Activated CD8-positive, alpha-beta memory T cell treated with anti-CD3 and anti-CD28 coated beads for 48 hours (primary cell): ENCODE data around the gene COL8A1.

Source experiments
- DNase-seq, 3 experiments: peaks; one replicate each; pipeline ENCODE4 v3.0.0-alpha.2; 2020; ENCODE audit warnings: low read depth in 2 of 3, low spot score in 2 of 3

The COL8A1 gene

DNA sequence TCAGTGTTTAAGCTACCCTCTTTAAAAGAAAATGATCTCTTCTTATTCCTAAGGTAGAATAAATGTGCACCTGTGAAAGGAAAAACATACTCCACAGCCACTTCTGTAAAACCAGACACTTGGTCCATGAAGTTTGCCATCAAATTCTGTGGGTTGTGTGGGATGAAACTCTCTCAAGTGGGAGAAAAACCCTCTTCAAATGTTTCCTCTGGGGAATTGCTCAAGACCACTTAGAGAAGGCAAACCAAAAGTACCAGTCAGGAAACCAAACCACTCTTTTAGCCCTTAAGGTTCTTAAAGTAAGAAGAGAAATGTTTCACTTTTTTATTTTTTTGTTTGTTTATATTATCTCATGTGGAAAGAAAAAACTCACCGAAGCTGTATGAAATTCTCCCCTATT, 1.2 kb downstream of the COL8A1 start:
- DNase-seq: no peak

DNA sequence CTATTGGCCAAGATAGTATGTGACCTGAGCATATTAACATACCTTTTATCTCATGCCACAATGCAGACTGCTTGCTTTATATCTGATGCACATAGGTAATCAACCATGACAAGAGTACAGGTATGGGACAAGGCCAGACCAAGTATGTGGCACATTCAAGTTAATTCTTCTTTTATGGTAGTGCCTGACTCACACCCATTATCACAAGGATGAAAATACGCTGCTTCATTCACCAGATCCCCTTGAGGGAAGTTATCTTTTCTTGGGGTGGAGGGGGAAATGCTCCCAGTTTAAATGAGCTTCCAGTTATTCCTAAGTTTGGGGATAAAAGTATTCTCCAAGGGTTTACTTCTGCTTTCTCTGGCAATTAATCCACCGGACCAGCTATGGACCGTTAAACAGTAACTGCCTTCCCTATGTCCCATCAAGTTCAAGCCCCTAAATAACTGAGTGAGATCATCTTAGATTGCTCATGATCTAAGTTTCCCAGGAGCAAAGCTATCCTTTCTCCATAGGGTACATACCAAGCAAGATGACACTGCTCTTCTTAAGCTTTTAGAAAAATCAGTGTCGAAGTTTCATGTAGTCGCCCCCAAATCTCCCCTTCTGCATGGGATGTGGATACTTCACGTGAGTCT, 1.9 kb downstream of the COL8A1 start:
- DNase-seq: no peak

DNA sequence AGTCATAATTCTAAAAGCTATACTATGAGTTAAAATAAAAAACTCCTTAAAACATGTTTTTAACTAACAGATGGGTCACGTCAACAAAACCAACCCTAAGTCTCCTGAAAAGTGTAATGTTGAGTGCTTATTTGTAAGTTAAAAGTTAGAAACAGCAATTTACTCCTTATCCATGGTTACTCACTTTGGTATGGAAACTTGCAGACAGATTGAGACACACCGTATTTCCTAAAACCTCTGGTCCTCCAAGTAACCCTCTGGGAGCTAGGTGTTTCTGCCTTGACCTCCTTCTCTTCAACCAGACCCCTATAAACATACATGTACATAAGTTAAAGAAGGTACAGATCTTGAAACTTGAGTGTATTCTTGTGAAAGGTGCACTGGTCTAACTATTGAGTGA, 3.1 kb downstream of the COL8A1 start:
- DNase-seq: no peak

DNA sequence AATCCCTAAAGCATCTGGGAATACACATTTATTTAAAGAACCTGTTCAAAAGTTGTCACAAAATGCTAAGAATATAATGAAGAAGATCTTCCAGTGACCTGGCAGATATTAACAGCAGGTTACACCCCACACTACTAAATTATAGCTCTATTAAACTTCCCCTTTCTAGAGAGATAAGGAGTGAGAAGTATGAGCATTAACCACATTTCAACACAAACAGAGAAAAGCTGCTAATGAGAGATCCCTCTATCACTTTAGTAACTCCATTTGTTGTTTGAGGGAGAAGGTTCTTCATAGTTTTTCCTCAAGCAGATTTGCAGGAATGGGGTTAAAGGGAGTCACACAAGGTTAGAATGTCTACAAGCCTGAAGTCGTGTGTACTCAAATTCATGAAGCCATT, 3.6 kb downstream of the COL8A1 start:
- no peak for DNase-seq

DNA sequence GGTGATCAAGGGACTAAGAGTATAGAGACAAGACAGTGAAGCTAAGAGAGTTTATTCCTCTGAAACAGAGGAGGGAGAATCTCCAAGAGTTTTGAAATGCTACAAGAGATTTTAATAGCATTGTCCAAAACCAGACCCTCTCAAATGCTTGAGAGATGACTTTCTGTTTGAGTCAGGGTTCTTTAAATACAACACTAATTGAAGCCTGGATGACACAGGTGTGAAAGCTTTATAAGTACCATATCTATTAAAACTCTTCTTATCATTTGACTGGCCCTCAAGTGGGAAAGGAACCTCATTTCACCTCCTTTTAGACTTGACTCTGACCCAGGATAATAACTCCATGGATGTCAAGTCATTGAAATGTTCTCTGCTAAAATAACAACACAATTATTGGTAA, 5.6 kb downstream of the COL8A1 start:
- no peak for DNase-seq

DNA sequence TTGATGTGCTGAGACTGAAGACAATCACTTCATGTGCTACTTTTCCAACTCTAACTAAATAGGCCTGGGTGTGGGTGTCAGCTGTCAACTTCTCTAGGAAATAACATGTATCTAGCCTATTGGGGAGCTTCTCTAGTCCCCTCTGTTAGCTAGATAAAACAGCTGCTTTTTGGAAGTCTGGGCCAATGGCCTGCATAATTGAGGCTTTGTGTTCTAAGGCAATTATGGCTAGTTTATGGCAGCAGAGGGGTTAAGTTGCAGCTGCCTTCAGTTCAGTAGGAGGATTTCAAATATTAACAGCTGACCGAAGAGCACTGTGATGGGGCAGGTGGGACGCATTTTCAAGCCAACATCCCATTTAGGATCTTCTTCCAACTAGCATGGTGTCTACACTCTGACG, 6.4 kb downstream of the COL8A1 start:
- no peak for DNase-seq

DNA sequence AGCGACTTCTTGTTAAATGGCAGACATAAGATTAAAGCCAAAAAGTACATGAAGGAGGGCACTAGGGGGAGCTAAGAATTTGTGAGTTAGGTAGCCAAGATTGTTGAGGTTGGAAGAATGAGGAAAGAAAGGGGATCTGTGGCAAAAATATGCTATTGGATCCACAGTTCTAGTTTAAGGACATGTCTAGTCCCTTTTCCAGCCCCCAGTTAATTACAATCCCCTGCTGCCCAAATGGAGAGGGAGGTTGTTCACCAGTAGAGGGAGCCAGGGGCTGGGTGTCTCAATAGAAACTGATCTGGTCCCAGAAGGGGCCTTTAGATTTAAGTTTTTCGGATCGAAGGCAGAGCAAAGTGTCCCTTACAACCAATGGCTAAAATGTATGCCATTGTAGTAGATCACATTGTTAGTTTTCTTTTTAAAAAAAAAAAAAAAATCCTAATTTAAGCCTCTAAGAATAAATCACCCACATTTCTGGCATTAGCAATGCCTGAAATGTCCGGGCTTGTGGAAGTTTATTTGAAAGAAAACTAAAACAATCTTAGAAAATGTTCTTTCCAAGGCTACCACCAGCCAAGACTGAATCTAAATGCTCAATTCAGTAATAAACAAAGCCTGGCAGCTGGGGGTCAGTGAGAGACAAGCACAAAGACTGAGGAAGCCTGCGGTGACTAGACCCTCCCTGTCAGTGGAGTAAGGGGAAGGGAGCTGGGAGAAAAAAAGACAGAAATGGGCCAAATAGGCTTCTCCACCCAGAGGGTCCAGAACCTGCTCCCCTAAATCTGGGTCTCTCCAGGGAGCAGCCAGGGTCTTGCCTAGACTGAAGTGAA, 7.1 kb downstream of the COL8A1 start:
- no peak for DNase-seq

DNA sequence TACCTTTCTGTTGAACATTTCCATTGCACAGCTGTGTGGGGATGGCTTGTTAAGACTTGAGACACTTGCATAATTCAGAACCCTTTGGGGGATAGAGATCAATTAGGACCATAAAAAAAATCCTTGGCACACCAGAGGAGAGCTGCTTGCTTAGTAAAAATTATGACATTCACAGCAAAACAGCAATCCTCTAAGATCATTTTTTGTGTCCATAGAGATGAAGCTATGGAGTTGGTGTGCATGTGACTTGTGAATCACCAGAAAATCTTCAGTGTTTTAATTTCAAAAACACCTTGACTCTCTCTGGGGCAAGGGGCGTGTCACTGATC, 7.7 kb downstream of the COL8A1 start:
- no peak for DNase-seq

DNA sequence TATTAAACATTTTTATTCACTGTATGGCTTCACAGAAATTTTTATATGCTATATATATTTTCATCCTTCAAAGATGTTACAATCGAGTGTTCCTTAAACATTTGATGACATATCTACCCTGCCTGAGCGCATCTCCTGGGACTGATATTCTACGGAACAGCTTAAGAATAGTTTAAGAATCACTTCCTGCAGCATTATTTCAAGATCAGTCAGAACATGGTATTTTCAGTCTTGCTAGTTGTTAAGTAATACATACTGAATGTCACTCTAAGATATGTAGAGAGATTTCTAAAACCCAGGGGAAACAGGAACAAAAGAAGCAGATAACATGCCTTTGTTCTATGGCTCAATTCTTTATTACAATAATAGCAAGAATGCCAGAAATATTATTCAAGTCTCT, 8.7 kb downstream of the COL8A1 start:
- DNase-seq: no peak

DNA sequence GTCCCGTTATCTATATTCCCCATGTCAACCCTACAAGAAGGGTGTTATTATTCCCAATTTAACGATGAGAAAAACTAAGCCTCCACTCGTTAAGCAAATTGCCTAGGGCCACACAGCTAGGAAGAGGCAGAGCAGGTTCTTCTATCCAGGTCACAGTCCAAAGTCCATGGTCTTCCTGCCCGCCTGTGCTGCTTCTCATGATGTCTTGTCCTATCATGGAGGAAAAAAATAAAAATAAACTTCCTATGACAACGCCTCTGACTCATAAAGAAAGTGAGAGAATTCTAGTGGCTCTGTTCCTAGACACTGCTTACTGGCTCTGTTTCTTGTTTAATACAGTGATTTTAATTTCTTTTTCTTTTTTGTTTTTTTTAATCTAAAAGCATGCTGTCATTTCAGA, 9.7 kb downstream of the COL8A1 start:
- no peak for DNase-seq

DNA sequence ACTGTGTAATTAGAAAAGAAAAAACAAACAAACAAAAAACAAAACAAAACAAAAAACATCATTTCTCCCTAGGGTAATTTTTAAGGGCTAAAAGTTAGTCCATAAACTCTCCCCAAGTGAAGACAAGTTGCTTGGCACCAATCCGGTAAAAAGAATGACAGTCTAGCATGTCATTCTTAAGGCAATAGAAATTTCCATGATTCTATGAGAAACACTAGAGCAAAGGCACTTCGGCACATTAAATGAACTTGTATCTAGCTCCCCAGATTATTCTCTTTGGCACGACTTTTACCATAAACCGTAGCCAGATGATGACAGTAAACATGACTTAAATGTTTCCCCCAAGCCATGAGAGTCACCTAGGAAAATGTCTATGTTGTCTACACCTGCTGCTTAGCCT, 10.1 kb downstream of the COL8A1 start:
- DNase-seq: no peak

DNA sequence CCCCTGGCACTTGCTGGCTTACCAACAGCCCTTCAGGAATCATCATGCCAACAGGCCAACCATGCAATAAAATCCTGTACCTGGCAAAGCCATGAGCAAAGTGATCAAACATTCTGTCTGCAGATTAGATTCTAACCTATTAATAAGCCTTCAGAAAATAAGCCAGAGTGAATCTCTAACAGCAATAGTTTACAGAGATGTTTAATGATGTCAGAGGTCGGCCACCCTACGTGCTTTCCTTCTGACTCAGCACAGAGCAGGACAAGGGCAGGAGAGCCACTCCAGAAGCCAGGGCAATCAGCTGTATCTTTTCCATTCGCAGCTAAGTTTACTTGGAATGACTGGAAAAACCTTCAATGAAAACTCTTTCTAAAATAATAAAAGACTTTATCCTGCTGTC, 13.1 kb downstream of the COL8A1 start:
- no peak for DNase-seq

DNA sequence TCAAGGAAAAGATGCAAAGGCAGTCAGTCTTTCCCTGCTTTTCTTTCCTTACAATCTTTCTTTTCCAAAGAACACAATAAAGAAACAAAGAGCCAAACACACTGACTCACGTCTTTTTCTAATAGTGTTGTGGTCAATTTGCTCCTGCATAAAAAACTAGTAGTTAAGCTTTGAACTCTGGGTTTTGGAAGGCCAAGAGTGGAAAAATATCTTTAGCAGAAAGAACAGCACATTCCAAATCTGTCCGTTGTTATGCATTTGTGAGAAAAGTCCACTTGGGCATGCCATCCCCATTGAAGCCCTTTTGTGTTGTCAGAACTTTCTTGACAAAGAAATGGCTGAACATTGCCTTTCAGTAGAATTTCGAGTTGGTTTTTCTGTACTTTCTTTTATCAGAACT, 18.2 kb downstream of the COL8A1 start:
- no peak for DNase-seq

DNA sequence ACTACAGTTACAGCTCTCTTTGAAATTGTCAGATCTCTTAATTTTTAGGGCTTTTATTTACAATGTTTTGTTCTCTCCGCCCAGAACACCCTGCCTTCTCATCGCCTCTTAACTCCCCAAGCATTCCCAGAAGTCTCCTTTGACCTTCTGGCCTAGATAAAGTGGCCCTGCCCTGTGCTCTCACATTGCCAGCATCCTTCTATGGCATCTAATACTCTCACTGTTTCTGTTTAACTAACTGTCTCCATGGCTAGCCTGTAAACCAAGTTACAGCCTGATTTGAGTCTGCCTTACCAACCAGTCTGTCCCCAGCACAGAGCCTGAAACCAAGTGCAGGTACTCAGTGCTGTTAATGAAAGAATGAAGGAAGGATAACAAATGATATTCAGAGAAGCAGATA, 19.9 kb downstream of the COL8A1 start:
- no peak for DNase-seq

DNA sequence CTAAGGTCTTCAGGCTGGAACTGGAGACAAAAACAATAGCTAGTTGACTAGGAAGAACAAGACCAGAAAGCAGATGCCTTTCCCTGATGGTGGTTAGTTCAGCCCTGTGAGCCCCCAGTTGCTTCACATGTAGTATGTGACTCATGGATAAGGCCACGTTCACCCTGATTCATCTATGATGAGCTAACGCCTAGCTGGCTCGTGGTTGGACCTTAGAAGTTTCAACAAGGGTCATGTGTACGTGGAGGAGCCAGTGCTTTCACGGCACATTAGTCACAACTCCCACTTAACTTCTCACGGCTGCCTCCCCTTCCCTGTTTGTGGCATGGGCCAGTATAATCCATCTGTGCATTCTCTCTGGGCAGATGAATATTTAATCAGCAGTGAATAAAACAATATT, 20.6 kb downstream of the COL8A1 start:
- DNase-seq: no peak

DNA sequence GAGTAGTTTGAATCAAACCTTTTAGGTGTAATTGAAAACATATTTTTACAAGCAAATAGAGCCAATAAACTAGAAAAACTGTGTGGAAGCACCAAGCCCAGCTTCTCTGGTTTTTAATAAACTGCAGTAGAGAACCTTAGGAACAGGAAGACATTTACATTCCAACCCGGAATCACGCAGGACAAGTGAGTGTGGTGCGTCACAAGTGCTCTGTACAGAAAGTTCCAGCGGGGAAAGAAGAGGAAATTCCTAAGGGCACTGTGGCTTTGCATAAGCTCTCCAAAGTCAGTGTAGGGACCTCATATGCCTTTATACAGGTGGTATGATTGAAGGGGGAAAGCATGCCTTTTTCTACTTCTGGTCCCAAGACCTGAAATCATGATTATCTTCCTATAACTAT, 21.6 kb downstream of the COL8A1 start:
- DNase-seq: no peak

DNA sequence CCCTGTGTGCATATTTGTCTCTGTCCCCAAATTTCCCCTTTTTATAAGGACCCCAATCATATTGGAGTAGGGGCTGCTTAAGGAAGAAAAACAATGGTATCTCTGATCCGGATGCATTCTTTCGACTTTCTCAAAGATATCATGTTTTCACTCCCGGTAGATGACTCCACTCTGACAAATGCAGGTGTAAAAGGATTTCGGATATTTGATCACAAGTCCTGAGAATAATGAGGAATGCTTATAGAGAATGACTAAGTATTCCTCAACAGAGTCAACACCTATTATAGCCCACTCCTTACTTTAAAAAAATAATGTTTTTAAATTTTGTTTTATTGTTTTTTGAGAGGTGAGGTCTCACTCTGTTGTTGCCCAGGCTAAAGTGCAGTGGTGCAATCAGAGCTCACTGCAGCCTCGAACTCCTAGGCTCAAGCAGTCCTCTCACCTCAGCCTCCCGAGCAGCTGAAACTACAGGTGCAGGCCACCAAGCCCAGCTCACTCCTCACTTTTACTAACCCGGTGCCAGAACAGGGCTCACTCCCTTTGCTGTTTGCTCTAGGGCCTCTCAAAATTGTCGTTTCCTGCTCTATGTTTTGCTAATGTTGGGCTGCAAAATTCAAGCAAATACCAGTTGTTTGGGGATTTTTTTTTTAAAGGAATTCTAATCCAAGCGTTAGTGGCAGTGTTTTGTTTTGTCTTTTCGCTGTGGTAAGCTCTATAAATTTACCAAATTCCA, 24.6 kb downstream of the COL8A1 start:
- DNase-seq: no peak

DNA sequence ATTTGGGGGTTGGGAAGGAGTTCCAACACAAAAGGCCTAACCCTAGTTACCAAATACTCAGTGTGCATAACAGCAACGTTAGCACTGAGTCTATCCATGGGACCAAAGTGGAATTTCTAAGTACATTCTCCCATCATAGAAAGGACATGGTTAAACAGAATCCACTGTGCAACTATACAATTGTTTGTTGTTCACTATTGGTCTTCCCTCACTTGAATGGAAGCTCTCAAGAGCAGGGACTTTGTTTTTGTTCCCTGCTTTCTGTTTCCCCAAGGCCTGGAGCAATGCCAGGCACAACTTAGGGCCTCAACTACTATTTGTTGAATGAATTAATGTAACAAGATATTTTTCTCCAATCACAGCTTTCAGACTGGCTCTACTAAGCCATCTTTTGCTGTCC, 25.6 kb downstream of the COL8A1 start:
- DNase-seq: no peak

DNA sequence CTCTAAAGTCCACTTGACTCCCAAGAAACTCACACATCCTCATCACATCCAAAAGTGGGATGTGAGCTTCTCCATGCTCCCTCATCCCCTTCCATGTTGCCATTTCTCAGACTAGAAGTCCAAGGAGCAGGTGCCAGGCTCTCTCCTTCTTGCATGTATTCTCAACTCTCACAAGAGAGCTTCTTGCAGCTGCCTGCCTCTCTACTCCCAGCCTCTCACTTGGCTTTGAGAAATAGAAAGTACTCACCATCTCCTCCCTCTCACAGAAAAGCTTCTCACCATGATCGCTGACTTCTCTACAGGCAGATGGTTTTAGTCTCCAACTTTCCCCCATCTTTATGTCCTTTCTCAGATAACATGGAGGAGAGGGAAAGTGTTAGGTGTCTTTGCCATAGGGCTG, 26.6 kb downstream of the COL8A1 start:
- no peak for DNase-seq

DNA sequence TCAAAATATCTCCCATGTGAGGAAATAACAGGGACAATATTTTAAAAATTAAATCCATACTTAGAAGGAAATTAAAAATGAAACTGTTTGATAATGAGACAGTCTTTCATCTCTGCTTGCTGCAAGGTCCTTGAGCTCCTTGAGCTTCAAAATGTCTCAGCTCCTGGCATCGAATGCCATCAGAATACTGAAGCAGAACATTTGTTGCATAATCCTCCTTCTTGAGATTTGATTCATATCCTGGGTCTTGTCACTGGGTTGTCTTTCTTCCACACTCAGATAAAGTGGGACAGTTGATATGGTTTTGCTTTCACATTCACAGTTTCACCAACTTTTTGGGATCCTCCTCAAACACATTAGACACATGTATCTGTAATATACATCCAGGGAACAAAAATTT, 27.8 kb downstream of the COL8A1 start:
- DNase-seq: no peak

DNA sequence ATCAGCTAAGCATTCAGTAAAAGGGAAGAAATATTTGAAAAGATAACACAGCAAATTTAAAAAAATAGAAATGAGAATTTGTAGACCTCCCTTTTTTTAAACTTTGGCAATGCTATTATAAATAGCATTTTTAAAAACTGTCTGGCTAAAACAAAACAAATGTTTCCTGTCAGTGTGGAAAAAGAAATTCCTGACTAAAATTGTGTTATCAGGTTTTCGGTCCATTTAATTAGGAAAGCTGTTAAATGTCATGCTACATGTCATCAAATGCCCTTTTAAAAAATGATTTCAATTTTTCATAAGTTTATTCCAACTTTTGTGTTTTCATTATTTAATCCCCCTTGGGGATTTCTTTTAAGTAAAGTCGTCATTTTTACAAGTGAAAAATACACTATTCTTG, 29.6 kb downstream of the COL8A1 start:
- DNase-seq: no peak

DNA sequence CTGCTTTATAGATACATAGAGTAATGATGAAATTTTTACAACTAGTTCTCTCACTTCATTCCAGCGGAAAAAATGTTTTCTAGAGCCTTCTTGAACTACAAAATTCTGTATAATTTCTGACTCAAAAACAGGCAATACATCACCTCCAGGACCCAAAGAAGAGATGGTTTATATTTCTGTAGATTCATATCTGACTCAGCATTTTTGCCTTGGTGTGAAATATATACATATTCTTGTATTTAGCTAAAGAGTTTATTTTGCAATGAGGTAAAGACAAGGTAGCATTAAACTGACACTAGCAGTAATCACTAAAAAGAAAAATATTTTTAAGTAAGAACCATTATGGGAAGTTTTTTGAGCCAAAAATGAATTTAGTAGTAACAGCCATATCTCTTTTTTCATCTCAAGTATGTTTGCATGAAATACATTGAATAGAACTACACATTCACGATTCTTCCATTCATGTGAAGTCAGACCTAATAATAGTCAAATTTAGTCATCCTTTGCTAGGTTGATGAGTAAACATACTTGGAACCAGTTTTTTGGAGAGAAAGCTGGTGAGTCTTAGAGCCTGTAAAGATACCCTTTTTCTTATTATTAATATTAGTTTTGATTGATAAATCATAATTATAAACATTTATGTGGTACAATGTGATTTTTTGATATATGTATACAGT, 31.6 kb downstream of the COL8A1 start:
- DNase-seq: no peak
